Hematopoietic multipotent progenitor cell treated with erythropoietin and hydrocortisone succinate and interleukin-3 and kit ligand, for 6 days (in vitro differentiated cells): ENCODE results near the gene TCTN2.

Experiments used
- DNase-seq: peaks from one replicate; pipeline ENCODE4 v3.0.0-alpha.2; 2015

The TCTN2 gene

GRCh38 chr12:123670882-123671728 lies at the start of gene TCTN2:
Gene TCTN2, plus strand, starts transcription at chr12:123671113. Its CDS starts 128 bp downstream, at chr12:123671241.
- peak; percentile 98 for DNase-seq

DNA sequence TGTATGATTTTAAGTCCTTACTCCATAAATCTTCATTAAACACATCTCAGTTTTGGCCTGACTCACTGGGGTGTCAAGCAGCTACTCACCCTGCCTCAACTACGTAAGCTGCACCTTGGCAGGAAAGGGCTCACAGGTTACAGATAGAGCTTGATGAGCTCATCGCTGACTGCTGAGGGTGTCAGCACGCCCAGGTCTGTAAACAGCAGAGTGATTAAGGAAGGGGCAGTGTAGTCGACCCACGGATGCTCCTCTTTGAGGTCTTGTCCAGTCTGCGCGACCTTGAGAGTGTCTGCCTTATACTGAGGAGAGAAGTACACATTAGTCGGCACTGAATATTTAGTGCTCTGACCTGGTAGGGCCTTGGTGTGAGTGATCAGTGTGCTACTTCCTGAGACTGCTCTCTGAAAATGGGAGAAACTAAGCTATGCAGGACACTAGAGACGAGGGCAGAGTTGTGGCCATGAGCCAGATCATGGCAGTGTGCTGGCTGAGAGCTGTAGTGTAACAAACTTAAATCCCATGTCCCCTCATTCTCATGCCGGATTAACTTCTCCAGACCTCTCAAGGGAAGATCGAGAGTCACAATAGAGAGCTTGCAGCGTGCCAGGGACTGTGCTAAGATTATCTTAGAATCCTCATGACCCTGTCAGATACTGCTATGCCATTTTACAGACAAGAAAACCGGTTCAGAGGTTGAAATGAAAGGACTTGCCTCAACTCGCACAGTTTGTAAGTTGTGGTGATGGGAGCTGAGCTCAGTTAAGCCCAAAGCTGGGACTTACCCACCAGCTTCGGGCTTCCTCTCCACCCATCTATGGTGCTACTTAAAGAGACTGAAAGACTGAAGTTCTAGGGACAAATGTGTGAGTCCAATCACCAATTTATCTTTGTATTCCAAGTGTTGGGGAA lies 49.0 kb upstream of the TCTN2 start:
- no peak for DNase-seq

DNA sequence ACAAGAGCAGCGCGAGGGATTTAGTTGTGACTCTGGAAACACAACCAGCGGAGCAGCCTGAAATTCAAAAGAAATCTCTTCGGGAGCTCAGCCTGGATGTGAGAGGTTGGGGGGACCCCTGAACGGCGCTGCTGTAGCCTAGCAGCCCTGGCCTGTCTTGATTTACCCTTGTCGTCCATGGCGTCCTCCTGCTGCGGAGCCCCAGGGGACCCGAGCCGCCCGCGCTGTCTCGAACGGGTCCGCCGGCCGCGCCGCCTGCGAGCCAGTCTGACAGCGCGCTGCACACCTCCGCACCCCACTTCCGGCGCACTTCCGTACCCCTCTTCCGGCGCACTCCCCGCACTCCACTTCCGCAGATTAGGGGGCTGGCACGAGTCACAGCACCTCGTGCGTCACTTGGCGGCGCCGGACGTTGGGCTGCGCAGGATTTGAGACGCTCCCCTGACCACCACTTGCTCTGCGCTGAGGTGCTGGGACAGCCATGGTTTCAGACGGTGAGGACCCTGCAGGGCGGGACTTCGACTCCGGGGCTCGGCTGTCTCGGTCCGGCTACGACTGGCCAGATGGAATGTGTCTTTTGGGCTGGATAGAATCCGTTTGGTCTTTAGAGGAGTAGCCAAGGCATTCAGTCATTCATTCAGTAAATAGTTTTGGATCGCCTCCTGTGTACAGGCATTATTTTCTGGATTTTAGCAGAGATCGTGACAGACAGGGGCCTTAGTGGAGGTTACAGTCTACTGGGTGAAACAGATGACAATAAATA lies 37.4 kb upstream of the TCTN2 start, which contains the start of the genes EIF2B1 and GTF2H3:
Gene EIF2B1 (minus strand): TSS at position 308 of the 763 bp plus-strand sequence. CDS start 129 bp downstream, at position 179.
Gene GTF2H3 (plus strand): TSS at position 451 of the 763 bp plus-strand sequence. CDS start 31 bp downstream, at position 482.
- peak; percentile 98 for DNase-seq

- peak; percentile 26 for DNase-seq
These were observed 36.8 kb upstream of the TCTN2 start for GRCh38 chr12:123634142-123634561.

GRCh38 chr12:123643911-123644310 lies 27.0 kb upstream of the TCTN2 start:
- no peak for DNase-seq

DNA sequence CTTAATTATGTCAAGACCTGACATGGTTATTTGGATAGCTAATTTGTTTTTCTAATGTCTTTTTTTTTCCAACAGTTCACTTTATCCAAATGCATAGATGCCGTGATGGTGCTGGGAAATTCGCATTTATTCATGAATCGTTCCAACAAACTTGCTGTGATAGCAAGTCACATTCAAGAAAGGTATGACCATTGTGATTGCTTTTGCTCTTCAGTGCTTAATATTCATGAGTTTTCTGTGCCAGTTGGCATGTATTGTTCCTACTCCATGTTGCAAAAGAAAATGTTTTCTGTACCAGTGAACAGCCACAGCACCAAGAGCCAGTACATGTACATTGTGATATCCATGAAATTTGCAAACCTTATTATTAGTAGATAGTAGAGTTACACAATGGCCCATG lies 25.5 kb upstream of the TCTN2 start:
- DNase-seq, result no peak

DNA sequence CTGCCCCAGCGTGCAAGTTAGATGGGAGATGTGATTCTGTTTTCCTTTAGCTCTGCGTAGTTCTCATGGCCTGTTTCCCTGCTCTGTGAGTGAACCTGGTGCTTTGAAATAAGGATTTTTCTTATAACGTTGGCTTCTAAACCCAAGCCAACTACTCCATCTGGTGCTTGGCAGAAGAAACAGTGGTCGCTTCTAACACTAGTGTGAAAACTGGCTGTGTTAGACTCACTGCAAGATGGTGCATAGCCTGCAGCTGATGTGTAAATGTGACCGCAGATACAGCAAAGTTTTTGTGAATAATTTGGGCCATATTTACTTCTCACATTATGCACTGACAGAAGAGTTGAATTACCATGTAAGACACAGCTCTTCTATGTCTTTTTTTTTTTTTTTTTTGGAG lies 25.0 kb upstream of the TCTN2 start:
- DNase-seq, result no peak

DNA sequence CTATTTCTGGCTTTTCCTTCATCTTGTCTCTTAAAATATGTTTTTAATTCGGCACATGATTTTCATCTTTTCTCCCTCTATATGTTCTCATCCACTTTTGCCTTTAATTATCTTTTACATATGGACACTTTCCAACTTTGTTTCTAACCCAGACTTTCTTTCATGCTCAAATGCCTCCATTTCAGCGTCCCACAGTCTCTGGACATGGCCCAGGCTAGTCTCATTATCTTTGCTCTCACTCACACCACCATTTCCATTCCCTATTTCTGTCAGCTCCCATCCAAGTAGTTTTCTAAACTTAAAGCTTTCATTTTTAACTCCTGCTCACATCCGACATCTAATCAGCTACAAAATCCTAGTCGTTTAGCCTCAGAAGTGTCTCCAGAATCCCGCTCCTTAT lies 22.5 kb upstream of the TCTN2 start:
- DNase-seq, result no peak

GRCh38 chr12:123654129-123654701 lies 16.7 kb upstream of the TCTN2 start:
- no peak for DNase-seq

GRCh38 chr12:123655420-123655819 lies 15.5 kb upstream of the TCTN2 start:
- DNase-seq, result no peak

DNA sequence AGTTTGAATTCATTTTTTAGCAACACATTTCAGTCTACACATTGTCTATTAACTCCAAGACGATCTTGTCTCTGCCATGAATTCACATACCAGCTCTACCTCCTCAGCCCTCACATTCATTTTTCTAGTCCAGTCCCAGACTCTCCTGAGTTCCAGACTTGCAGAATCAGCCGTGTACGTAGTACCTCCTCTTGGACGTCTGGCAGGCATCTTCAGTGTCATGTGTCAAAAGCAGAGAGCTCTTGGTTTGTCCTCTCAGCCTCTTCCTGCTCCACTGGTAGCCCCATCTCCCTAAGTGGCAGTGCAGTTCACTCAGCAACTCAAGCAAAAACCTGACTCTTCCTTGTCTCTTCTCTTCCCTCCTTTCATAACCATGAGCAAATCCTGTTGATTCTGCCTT lies 14.5 kb upstream of the TCTN2 start:
- no peak for DNase-seq

DNA sequence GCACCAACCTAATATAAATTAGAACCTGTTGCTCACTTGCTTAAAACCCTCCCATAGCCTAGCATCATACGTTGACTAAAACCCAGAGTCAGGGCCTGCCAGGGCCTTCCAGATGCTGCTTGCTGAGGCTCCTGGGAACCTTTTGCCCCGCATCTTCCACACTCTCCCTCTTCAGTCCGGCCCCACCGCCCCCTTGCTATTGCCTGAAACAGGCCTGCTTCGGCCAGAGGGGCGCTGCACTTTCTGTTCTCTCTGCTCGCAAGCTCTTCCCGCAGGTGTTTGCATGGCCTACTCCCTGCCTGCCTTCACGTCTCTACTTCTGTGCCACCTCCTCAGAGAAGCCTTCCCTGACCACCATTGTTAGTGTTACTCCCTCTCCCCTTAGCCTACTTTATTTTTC lies 13.7 kb upstream of the TCTN2 start:
- no peak for DNase-seq

GRCh38 chr12:123659996-123660727 lies 10.8 kb upstream of the TCTN2 start:
- no peak for DNase-seq

GRCh38 chr12:123667771-123668170 lies 3.1 kb upstream of the TCTN2 start:
- no peak for DNase-seq

DNA sequence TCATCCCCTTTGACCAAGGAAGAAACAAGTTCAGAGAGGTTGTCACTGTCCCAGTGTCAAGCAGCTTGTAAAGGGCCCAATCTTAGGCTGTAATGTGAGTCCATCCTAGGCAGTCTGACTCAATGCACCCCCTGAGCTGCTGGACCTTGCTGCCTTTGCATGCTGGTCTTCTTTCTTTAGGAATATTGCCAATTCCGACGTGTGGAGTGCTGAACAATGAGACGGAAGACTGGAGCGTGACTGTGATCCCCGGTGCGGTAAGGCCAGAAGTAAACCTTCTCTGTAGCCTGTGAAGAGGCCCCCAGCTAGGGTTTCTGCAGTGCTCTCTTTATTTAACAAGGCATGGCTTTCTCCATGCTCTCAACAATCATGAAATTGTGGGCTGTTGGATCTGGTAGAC lies 963 bp downstream of the TCTN2 start:
- DNase-seq, result no peak

DNA sequence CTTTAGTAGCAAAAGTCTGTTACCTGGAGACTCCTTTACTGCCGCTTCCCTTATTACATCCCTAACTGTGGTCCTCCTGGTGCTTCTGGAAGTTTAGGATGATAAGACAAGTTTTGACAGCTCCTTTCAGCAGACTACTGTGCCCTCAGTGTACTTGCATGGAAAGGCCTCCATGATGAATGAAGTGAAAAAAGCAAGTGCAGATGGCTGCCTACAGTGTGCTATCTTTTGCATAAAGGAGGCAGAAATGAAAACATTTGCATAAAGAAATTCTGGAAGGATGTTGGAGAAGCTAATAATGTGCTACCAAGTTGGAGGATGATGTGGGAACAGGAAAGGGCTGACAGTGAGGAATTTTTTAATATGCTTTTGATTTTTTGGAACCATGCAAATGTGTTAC lies 4.5 kb downstream of the TCTN2 start:
- DNase-seq, result no peak

- DNase-seq, result no peak
These were observed 5.9 kb downstream of the TCTN2 start for GRCh38 chr12:123676616-123677320.

GRCh38 chr12:123678981-123679380 lies 8.1 kb downstream of the TCTN2 start:
- DNase-seq, result no peak

GRCh38 chr12:123681605-123682004 lies 10.7 kb downstream of the TCTN2 start:
- DNase-seq, result peak; percentile 24

- DNase-seq, result peak; percentile 15
These were observed 13.1 kb downstream of the TCTN2 start for GRCh38 chr12:123683964-123684363.

- no peak for DNase-seq
These were observed 15.8 kb downstream of the TCTN2 start for GRCh38 chr12:123686636-123687190.
